ENCODE results near the gene MYCT1. TPM values are rescaled to one million over a fixed set of nuclear protein-coding genes. Genes with fewer than 3 reads are reported as not detected.

The MYCT1 gene
- total RNA-seq, 3 donors from 2014 or later (not counting 1 experiment from before 2014, with no cell fraction given): 0.25 to 0.64 (median 0.55) TPM

- WGBS (ENCODE audit: insufficient coverage): 89% methylated on average over 1 of the region's 1 CpG
- Histone ChIP-seq H3K4me1 (ENCODE audit: control insufficient read depth, insufficient read depth, low read length) (no peaks in the 10 kb centered on the region), H3K4me3 (ENCODE audit: low read length) (no peak overlapping the region), H3K27ac (ENCODE audit: low read length) (no peak overlapping the region), H3K27me3 (ENCODE audit: control insufficient read depth, insufficient read depth, low read length) (peaks cover 15% of the 10 kb centered on the region), H3K9me3 (ENCODE audit: control insufficient read depth, insufficient read depth, low read length) (no peaks in the 10 kb centered on the region), H3K36me3 (ENCODE audit: control insufficient read depth, insufficient read depth, low read length) (no peaks in the 10 kb centered on the region)
- H3K27me3 Mint-ChIP-seq (ENCODE audit: low read depth in 2 of 2): peaks cover 35 to 58% of the 10 kb centered on the region in 2 donors
- no peaks in the 10 kb centered on the region for H3K36me3 Mint-ChIP-seq
- H3K9me3 Mint-ChIP-seq: no peaks in the 10 kb centered on the region
- DNase-seq (no peak), ATAC-seq (no peak)
- intact Hi-C loops (cut with micrococcal nuclease): no loop called here
- no peak for TF ChIP-seq CTCF (IDR thresholded peaks at IDR 0.05)
- H3K27ac Mint-ChIP-seq: no peak overlapping the region
- peaks cover 8 to 15% of the 10 kb centered on the region in 2 donors for H3K4me1 Mint-ChIP-seq
- no peak overlapping the region for H3K4me3 Mint-ChIP-seq
Observed at GRCh38 chr6:152698692-152699091, 995 bp downstream of the MYCT1 start.

GRCh38 chr6:152700427-152700826 is 2.7 kb downstream of the MYCT1 start:
- Mint-ChIP-seq H3K4me3 (no peak overlapping the region), H3K9me3 (no peaks in the 10 kb centered on the region), H3K4me1 (peaks cover 3 to 10% of the 10 kb centered on the region in 2 donors), H3K36me3 (no peaks in the 10 kb centered on the region), H3K27ac (no peak overlapping the region), H3K27me3 (ENCODE audit: low read depth in 2 of 2) (peaks cover 30 to 48% of the 10 kb centered on the region in 2 donors)
- Histone ChIP-seq H3K9me3 (ENCODE audit: control insufficient read depth, insufficient read depth, low read length) (no peaks in the 10 kb centered on the region), H3K27ac (ENCODE audit: low read length) (no peak overlapping the region), H3K4me3 (ENCODE audit: low read length) (no peak overlapping the region), H3K36me3 (ENCODE audit: control insufficient read depth, insufficient read depth, low read length) (no peaks in the 10 kb centered on the region), H3K27me3 (ENCODE audit: control insufficient read depth, insufficient read depth, low read length) (peaks cover 15% of the 10 kb centered on the region), H3K4me1 (ENCODE audit: control insufficient read depth, insufficient read depth, low read length) (no peaks in the 10 kb centered on the region)
- no peak for DNase-seq
- TF ChIP-seq CTCF (IDR thresholded peaks at IDR 0.05): no peak
- ATAC-seq: no peak
- intact Hi-C loops (cut with micrococcal nuclease): no loop called here
- WGBS (ENCODE audit: insufficient coverage): 14% methylated on average over 5 of the region's 5 CpGs

GRCh38 chr6:152701081-152701862 is 3.6 kb downstream of the MYCT1 start:
- Histone ChIP-seq H3K27ac (ENCODE audit: low read length) (no peak overlapping the region), H3K27me3 (ENCODE audit: control insufficient read depth, insufficient read depth, low read length) (peaks cover 15% of the 10 kb centered on the region), H3K36me3 (ENCODE audit: control insufficient read depth, insufficient read depth, low read length) (no peaks in the 10 kb centered on the region), H3K4me1 (ENCODE audit: control insufficient read depth, insufficient read depth, low read length) (no peaks in the 10 kb centered on the region), H3K4me3 (ENCODE audit: low read length) (no peak overlapping the region), H3K9me3 (ENCODE audit: control insufficient read depth, insufficient read depth, low read length) (no peaks in the 10 kb centered on the region)
- no peaks in the 10 kb centered on the region for H3K9me3 Mint-ChIP-seq
- no peak for TF ChIP-seq CTCF (IDR thresholded peaks at IDR 0.05)
- ATAC-seq (no peak), DNase-seq (no peak)
- intact Hi-C loops (cut with micrococcal nuclease): no loop called here
- WGBS (ENCODE audit: insufficient coverage): 14% methylated on average over 6 of the region's 7 CpGs
- H3K4me3 Mint-ChIP-seq: no peak overlapping the region
- H3K27ac Mint-ChIP-seq: no peak overlapping the region
- no peaks in the 10 kb centered on the region for H3K36me3 Mint-ChIP-seq
- peaks cover 0 to 8% of the 10 kb centered on the region in 2 donors for H3K4me1 Mint-ChIP-seq
- peaks cover 33 to 51% of the 10 kb centered on the region in 2 donors for H3K27me3 Mint-ChIP-seq (ENCODE audit: low read depth in 2 of 2)
